Measurements from ENCODE around the gene PGBD5.

PGBD5 gene

GRCh38 chr1:230345139-230345885 lies 80.8 kb downstream of the PGBD5 start:
- DNase-seq = no peak

- no peak for DNase-seq
These were observed 83.4 kb downstream of the PGBD5 start for GRCh38 chr1:230342699-230343098.

GRCh38 chr1:230342019-230342418 lies 84.1 kb downstream of the PGBD5 start:
- no peak for DNase-seq

GRCh38 chr1:230341162-230341546 lies 85.0 kb downstream of the PGBD5 start:
- no peak for DNase-seq

GRCh38 chr1:230340526-230341161 lies 85.5 kb downstream of the PGBD5 start:
- DNase-seq = no peak

GRCh38 chr1:230339033-230339432 lies 87.1 kb downstream of the PGBD5 start:
- DNase-seq = no peak

GRCh38 chr1:230337266-230337665 lies 88.9 kb downstream of the PGBD5 start:
- DNase-seq = no peak

GRCh38 chr1:230335861-230336522 lies 90.1 kb downstream of the PGBD5 start:
- DNase-seq = no peak

GRCh38 chr1:230334447-230334837 lies 91.7 kb downstream of the PGBD5 start:
- DNase-seq = no peak

- no peak for DNase-seq
These were observed 92.3 kb downstream of the PGBD5 start for GRCh38 chr1:230333590-230334446.

GRCh38 chr1:230332575-230333066 lies 93.5 kb downstream of the PGBD5 start:
- no peak for DNase-seq

- DNase-seq = no peak
These were observed 94.1 kb downstream of the PGBD5 start for GRCh38 chr1:230332061-230332460.

GRCh38 chr1:230330157-230330556 lies 96.0 kb downstream of the PGBD5 start:
- no peak for DNase-seq

GRCh38 chr1:230328342-230329015 lies 97.7 kb downstream of the PGBD5 start:
- DNase-seq = no peak

- no peak for DNase-seq
These were observed 98.2 kb downstream of the PGBD5 start for GRCh38 chr1:230327892-230328284.

- DNase-seq = no peak
These were observed 98.9 kb downstream of the PGBD5 start for GRCh38 chr1:230326971-230327891.

GRCh38 chr1:230323686-230324085 lies 102.4 kb downstream of the PGBD5 start:
- DNase-seq = no peak

GRCh38 chr1:230322967-230323547 lies 103.1 kb downstream of the PGBD5 start:
- DNase-seq = no peak

GRCh38 chr1:230322421-230322756 lies 103.7 kb downstream of the PGBD5 start:
- no peak for DNase-seq

- DNase-seq = no peak
These were observed 104.3 kb downstream of the PGBD5 start for GRCh38 chr1:230321741-230322420.

Measured in activated naive CD4-positive, alpha-beta T cell treated with anti-CD3 and anti-CD28 coated beads, Interleukin-2, amount 50 U/mL, for 16 hours (primary cell).